ENCODE measurements around the gene PNMA6E.

PNMA6E gene

DNA sequence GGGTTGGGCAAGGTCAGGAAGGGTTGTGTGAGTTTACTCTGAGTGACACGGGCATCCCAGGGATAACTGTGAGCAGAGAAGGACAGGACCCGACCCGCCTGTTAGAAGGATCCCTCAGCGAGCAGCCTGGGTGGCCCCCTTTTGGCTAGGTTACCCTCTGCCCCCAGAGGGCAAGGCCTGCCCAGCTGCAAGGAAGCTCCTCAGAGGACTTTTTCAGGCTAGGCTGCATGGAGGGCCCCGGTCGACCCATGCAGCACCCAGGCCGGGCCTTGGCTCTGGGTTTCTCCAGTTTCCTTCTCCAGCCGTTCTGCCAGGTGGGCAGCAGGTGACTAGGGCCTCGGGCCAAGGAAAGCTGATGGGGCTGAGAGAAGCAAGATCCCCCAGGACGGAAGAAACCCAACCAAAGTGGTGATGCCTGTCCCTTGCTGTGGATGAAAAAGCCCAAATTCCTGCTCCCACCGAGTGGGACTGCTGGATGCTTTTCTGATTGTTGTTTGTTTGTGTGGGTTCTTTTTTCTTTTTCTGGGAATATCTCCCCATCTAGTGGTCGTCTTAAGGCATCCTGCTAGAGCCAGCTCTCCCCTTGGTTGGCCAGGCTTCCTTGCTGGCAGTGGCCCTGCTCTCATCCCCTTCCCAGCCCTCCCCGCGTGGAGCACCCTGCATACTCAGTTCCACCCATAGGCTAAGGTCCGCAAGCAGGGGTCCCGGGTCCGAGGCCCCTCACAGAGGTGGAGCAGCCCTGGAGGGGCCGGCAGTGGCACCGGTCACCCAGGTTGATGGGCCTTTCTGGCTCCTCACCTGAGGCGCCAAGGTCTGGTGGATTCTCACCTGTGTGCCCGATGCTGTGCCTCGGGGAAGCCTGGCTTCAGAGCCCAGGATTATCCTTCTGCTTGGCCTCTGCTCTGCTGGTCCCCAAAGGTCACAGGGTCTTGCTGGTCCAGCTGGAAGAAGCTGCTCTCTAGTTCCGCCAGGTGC, 11.9 kb upstream of the PNMA6E start:
- Histone ChIP-seq H3K9ac (ENCODE audit: low read length) (no peak overlapping the region), H3K4me1 (ENCODE audit: insufficient read depth, low read length) (peaks cover 5% of the 10 kb centered on the region), H3K27ac (ENCODE audit: low read depth, low read length) (no peak overlapping the region)

GRCh38 chrX:153411988-153412574, 10.9 kb upstream of the PNMA6E start:
- H3K36me3 ChIP-seq (ENCODE audit: insufficient read depth, low read length) = no peaks in the 10 kb centered on the region
- peak overlapping the region; percentile 32 for H3K27ac ChIP-seq (ENCODE audit: low read depth, low read length)
- H3K4me3 ChIP-seq (ENCODE audit: low read depth in 1 of 2, low read length in 2 of 2) = peak overlapping the region; percentile 33 to 45
- peaks cover 5% of the 10 kb centered on the region for H3K4me1 ChIP-seq (ENCODE audit: insufficient read depth, low read length)
- peaks cover 0 to 17% of the 10 kb centered on the region in 2 donors for H3K27me3 ChIP-seq (ENCODE audit: control insufficient read depth in 1 of 2, insufficient read depth in 2 of 2, low read length in 2 of 2)
- no peaks in the 10 kb centered on the region for H3K9me3 ChIP-seq (ENCODE audit: low read length)
- no peak overlapping the region for H3K9ac ChIP-seq (ENCODE audit: low read length)

More for the DNA sequence above, 11.9 kb upstream of the PNMA6E start:
- Histone ChIP-seq H3K36me3 (ENCODE audit: insufficient read depth, low read length) (no peaks in the 10 kb centered on the region), H3K4me3 (ENCODE audit: low read depth in 1 of 2, low read length in 2 of 2) (peak overlapping the region in 1 of 2 donors; percentile 45), H3K27me3 (ENCODE audit: control insufficient read depth in 1 of 2, insufficient read depth in 2 of 2, low read length in 2 of 2) (peaks cover 0 to 21% of the 10 kb centered on the region in 2 donors), H3K9me3 (ENCODE audit: low read length) (no peaks in the 10 kb centered on the region)

DNA sequence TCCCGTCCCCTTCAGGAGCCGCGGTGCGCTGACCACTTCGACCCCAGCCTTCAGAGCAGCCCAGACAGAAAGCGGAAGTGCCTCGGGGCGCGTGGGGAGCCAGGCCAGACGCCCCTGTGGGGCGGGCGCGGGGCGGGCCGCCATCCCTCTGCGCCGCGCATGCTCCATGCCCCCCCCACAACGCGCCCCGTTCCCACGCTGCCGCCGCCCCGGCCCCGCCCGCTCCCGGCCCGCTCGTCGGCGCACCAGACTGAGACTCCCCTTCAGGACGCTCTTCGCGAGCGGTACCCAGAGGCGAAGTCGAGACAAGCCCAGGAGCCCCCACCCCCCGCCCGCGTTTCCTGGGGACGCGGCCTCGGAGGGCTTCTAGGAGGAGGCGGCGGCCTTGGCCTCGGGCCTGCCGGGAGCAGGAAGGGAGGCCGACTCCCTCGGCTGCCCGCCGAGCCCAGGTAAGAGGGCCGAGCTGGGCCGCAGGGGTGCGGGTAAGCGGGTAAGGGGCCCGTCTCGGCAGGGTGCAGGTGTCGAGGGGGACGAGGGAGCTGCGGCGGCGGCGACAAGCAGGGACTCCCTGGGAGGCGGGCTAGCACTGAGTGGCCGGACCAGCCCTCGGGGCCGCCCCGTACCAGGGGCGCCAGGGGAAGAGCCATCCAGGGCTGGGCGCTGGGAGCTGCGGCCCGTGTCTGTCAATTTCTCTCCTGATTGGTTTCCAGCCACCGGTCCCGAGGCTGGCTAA, 10.3 kb upstream of the PNMA6E start, which contains the start of gene ZFP92:
Gene ZFP92 (plus strand): TSS at position 218 of the 733 bp plus-strand sequence. CDS start 6,851 bp downstream, outside the sequence.
- Histone ChIP-seq H3K9me3 (ENCODE audit: low read length) (no peaks in the 10 kb centered on the region), H3K27ac (ENCODE audit: low read depth, low read length) (peak within 1 kb of the TSS; percentile 32), H3K27me3 (ENCODE audit: control insufficient read depth in 1 of 2, insufficient read depth in 2 of 2, low read length in 2 of 2) (peaks cover 0 to 18% of the 10 kb centered on the region in 2 donors), H3K4me3 (ENCODE audit: low read depth in 1 of 2, low read length in 2 of 2) (peak within 1 kb of the TSS; percentile 33 to 45), H3K36me3 (ENCODE audit: insufficient read depth, low read length) (no peaks in the 10 kb centered on the region), H3K9ac (ENCODE audit: low read length) (no peak within 1 kb of the TSS), H3K4me1 (ENCODE audit: insufficient read depth, low read length) (peaks cover 5% of the 10 kb centered on the region)

DNA sequence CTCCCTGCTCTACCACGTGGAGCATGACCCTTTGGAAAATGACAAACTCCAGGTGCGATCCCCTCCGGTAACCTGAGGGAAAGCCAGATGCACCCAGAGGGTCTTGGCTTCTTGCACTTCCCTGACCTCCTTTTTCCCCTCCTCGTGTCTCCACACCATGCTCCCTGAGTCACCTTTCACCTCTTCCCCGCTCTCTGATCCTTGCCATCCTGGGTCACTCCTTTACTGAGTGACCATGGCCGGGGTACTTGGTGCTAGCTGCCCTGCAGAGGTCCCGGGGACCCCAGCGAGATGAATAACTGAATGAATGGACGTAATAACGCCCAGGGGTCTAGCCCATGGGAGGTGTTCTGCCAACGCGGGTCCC, 9.7 kb upstream of the PNMA6E start:
- Histone ChIP-seq H3K9ac (ENCODE audit: low read length) (no peak overlapping the region), H3K4me3 (ENCODE audit: low read depth in 1 of 2, low read length in 2 of 2) (no peak overlapping the region), H3K9me3 (ENCODE audit: low read length) (no peaks in the 10 kb centered on the region), H3K4me1 (ENCODE audit: insufficient read depth, low read length) (peaks cover 5% of the 10 kb centered on the region), H3K36me3 (ENCODE audit: insufficient read depth, low read length) (no peaks in the 10 kb centered on the region), H3K27ac (ENCODE audit: low read depth, low read length) (no peak overlapping the region), H3K27me3 (ENCODE audit: control insufficient read depth in 1 of 2, insufficient read depth in 2 of 2, low read length in 2 of 2) (peaks cover 0 to 20% of the 10 kb centered on the region in 2 donors)

DNA sequence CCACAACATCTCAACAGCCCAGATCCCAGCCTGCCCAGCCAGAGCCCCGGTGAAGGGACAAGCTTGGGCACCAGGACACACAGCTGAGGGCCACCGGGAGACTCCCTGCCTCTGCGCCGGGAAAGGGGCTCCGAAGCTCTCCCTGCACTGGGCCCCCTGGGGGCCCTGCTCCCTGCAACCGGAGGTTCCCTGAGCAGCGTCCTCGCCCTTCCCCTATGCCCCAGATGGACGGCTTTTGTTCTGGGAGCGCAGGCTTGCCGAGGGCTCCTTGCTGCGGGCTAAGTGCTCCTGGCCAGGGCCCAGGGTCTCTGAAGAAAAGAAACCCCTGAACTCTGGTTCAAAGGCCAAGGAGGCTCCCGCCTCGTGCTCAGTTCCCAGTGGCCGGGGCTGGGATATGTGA, 9.2 kb upstream of the PNMA6E start:
- Histone ChIP-seq H3K9me3 (ENCODE audit: low read length) (no peaks in the 10 kb centered on the region), H3K36me3 (ENCODE audit: insufficient read depth, low read length) (no peaks in the 10 kb centered on the region), H3K9ac (ENCODE audit: low read length) (no peak overlapping the region), H3K27me3 (ENCODE audit: control insufficient read depth in 1 of 2, insufficient read depth in 2 of 2, low read length in 2 of 2) (peaks cover 0 to 20% of the 10 kb centered on the region in 2 donors), H3K4me1 (ENCODE audit: insufficient read depth, low read length) (peaks cover 5% of the 10 kb centered on the region), H3K4me3 (ENCODE audit: low read depth in 1 of 2, low read length in 2 of 2) (no peak overlapping the region), H3K27ac (ENCODE audit: low read depth, low read length) (no peak overlapping the region)

GRCh38 chrX:153409414-153410101, 8.4 kb upstream of the PNMA6E start:
- H3K27ac ChIP-seq (ENCODE audit: low read depth, low read length) = no peak overlapping the region
- H3K36me3 ChIP-seq (ENCODE audit: insufficient read depth, low read length) = no peaks in the 10 kb centered on the region
- peaks cover 0 to 27% of the 10 kb centered on the region in 2 donors for H3K27me3 ChIP-seq (ENCODE audit: control insufficient read depth in 1 of 2, insufficient read depth in 2 of 2, low read length in 2 of 2)
- no peak overlapping the region for H3K4me3 ChIP-seq (ENCODE audit: low read depth in 1 of 2, low read length in 2 of 2)
- peaks cover 5% of the 10 kb centered on the region for H3K4me1 ChIP-seq (ENCODE audit: insufficient read depth, low read length)
- H3K9ac ChIP-seq (ENCODE audit: low read length) = no peak overlapping the region
- H3K9me3 ChIP-seq (ENCODE audit: low read length) = no peaks in the 10 kb centered on the region

GRCh38 chrX:153408871-153409351, 7.8 kb upstream of the PNMA6E start:
- no peaks in the 10 kb centered on the region for H3K36me3 ChIP-seq (ENCODE audit: insufficient read depth, low read length)
- no peak overlapping the region for H3K27ac ChIP-seq (ENCODE audit: low read depth, low read length)
- H3K9ac ChIP-seq (ENCODE audit: low read length) = no peak overlapping the region
- peaks cover 0 to 29% of the 10 kb centered on the region in 2 donors for H3K27me3 ChIP-seq (ENCODE audit: control insufficient read depth in 1 of 2, insufficient read depth in 2 of 2, low read length in 2 of 2)
- H3K4me1 ChIP-seq (ENCODE audit: insufficient read depth, low read length) = peaks cover 5% of the 10 kb centered on the region
- H3K9me3 ChIP-seq (ENCODE audit: low read length) = no peaks in the 10 kb centered on the region
- H3K4me3 ChIP-seq (ENCODE audit: low read depth in 1 of 2, low read length in 2 of 2) = no peak overlapping the region

- Histone ChIP-seq H3K9me3 (ENCODE audit: low read length) (no peaks in the 10 kb centered on the region), H3K27ac (ENCODE audit: low read depth, low read length) (no peak overlapping the region)
These were observed 7.1 kb upstream of the PNMA6E start for GRCh38 chrX:153408221-153408721.

DNA sequence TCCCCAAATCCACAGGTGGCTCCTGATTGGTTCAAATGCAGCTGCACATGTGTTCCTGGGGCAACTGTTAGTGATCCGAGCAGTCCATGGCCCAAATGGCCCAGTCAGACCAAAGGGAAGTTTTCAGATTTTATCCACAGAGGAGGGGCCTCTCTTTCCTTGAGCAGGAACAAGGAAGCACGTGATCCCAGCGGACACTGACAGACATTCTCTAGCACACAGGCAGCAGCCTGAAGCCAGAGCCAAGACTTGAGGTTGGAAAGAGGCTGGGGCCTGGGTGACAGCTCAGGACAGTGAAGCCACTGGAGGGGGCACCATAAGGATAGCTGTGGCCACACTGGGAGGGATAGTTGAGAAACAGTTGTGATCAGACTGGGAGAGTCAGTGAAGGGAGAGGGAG, 6.6 kb upstream of the PNMA6E start:
- Histone ChIP-seq H3K27ac (ENCODE audit: low read depth, low read length) (no peak overlapping the region), H3K27me3 (ENCODE audit: control insufficient read depth in 1 of 2, insufficient read depth in 2 of 2, low read length in 2 of 2) (peaks cover 0 to 21% of the 10 kb centered on the region in 2 donors), H3K9me3 (ENCODE audit: low read length) (no peaks in the 10 kb centered on the region), H3K4me1 (ENCODE audit: insufficient read depth, low read length) (peaks cover 5% of the 10 kb centered on the region), H3K9ac (ENCODE audit: low read length) (no peak overlapping the region), H3K36me3 (ENCODE audit: insufficient read depth, low read length) (no peaks in the 10 kb centered on the region), H3K4me3 (ENCODE audit: low read depth in 1 of 2, low read length in 2 of 2) (no peak overlapping the region)

More at GRCh38 chrX:153408221-153408721, 7.1 kb upstream of the PNMA6E start:
- peaks cover 0 to 26% of the 10 kb centered on the region in 2 donors for H3K27me3 ChIP-seq (ENCODE audit: control insufficient read depth in 1 of 2, insufficient read depth in 2 of 2, low read length in 2 of 2)
- peaks cover 5% of the 10 kb centered on the region for H3K4me1 ChIP-seq (ENCODE audit: insufficient read depth, low read length)
- no peak overlapping the region for H3K4me3 ChIP-seq (ENCODE audit: low read depth in 1 of 2, low read length in 2 of 2)
- H3K9ac ChIP-seq (ENCODE audit: low read length) = no peak overlapping the region
- H3K36me3 ChIP-seq (ENCODE audit: insufficient read depth, low read length) = no peaks in the 10 kb centered on the region

- no peaks in the 10 kb centered on the region for H3K4me1 ChIP-seq (ENCODE audit: insufficient read depth, low read length)
- peaks cover 0 to 21% of the 10 kb centered on the region in 2 donors for H3K27me3 ChIP-seq (ENCODE audit: control insufficient read depth in 1 of 2, insufficient read depth in 2 of 2, low read length in 2 of 2)
- H3K9ac ChIP-seq (ENCODE audit: low read length) = no peak overlapping the region
- no peaks in the 10 kb centered on the region for H3K36me3 ChIP-seq (ENCODE audit: insufficient read depth, low read length)
- no peak overlapping the region for H3K4me3 ChIP-seq (ENCODE audit: low read depth in 1 of 2, low read length in 2 of 2)
- no peak overlapping the region for H3K27ac ChIP-seq (ENCODE audit: low read depth, low read length)
- H3K9me3 ChIP-seq (ENCODE audit: low read length) = no peaks in the 10 kb centered on the region
These were observed 5.8 kb upstream of the PNMA6E start for GRCh38 chrX:153406903-153407302.
